ENCODE data around the gene PIK3CD.

DNA sequence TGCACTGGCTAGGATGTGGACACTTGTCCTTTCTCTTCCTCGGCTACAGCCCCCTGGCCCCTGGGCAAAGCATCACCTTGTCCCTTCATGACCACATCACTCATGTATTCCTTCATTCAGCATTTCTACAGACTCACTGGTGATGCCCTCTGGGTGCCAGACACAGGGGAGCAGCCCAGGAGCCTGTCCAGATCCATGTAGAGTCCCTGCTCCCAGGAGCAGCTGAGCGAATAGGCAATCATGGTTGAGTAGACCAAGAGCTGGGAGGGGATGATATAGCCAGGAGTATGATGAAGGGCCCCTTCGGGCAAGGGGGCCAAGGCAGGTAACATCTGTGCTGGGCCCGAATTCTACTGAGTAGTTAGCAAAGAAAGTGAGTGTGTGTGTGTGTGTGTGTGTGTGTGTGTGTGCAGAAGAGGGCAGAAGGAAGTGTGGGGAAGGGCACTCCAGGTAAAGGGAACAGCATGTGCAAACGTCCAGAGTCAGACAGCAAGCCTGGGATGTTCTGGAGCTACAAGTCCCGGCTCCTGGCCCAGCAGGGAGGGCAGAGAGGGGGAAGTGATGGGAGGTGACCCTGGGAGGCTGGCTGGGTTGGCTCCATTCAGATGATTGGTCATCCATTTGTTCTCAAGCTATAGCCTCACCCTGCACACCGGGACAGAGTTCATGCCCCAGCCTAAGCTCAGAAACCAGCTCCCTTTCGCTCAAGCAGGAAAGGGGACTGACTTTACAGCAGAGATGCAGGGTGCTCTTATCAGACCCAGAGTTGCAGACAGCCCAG lies 21.0 kb upstream of the PIK3CD start:
- TF ChIP-seq POLR2A (IDR thresholded peaks at IDR 0.05; ENCODE audit: low read length) = no peak
- no peak for TF ChIP-seq GATA1 (IDR thresholded peaks at IDR 0.05; ENCODE audit: low read depth, low read length)

All from erythroblast (primary cell).